B cell (primary cell): ENCODE data around the gene ADAM12. TPM values are rescaled to one million over a fixed set of nuclear protein-coding genes. Genes with fewer than 3 reads are reported as not detected.

Experiments used
- ATAC-seq: fragments of 200-7000 bp; cut with Tn5 transposase; one replicate; pipeline ENCODE4 v1.10.0; 2021; ENCODE audit warnings: low read depth, mild to moderate bottlenecking, moderate number of reproducible peaks, moderate library complexity
- CTCF ChIA-PET: fragments of 350-600 bp; sonication (Branson Sonifier 250); formaldehyde crosslinking; loops from one replicate; lab custom pipeline; 2021; ENCODE audit warnings: antibody characterized with exemption, inconsistent platforms; lab: Charles Lee
- POLR2A ChIA-PET: fragments of 350-600 bp; sonication (Branson Sonifier 250); formaldehyde crosslinking; loops from one replicate; lab custom pipeline; 2021; ENCODE audit warnings: antibody characterized with exemption; lab: Charles Lee
- DNase-seq: peaks from one replicate; pipeline ENCODE4 v3.0.0; 2013
- H2AFZ ChIP-seq: 2 replicates; pipeline ENCODE4 v1.6.1; 2012; ENCODE audit warnings: mild to moderate bottlenecking, low read depth, low read length; ENCODE audit not compliant: insufficient read depth, poor library complexity, severe bottlenecking
- H3K27ac ChIP-seq, 2 donors: 1 replicate in 1 of 2; 2 replicates in 1 of 2; pipeline ENCODE4 v1.5.1; 2012 to 2013; ENCODE audit warnings: low read length in 2 of 2, mild to moderate bottlenecking in 2 of 2, moderate library complexity in 1 of 2
- H3K27me3 ChIP-seq, 4 experiments: fragments of 200-600 bp in 1 of 4; sonication (generic) in 1 of 4; replicated peaks in 1 of 4; 1 replicate in 2 of 4; 2 replicates in 2 of 4; pipeline versions ENCODE4 v1.6.1 to v1.7.0; 2013 to 2016; ENCODE audit warnings: low read length in 3 of 4, mild to moderate bottlenecking in 2 of 4, mixed read lengths in 1 of 4, moderate library complexity in 1 of 4; ENCODE audit not compliant: insufficient read depth in 4 of 4, control insufficient read depth in 3 of 4; ENCODE audit errors: control extremely low read depth in 1 of 4
- H3K36me3 ChIP-seq, 2 experiments: replicated peaks in 1 of 2; 1 replicate in 1 of 2; 2 replicates in 1 of 2; pipeline versions ENCODE4 v1.6.1 to v1.7.1; 2013; ENCODE audit warnings: low read length in 1 of 2; ENCODE audit not compliant: insufficient read depth in 2 of 2, control insufficient read depth in 1 of 2; ENCODE audit errors: control extremely low read depth in 1 of 2, extremely low read depth in 1 of 2
- H3K4me1 ChIP-seq, 2 donors: fragments of 200-600 bp in 1 of 2; sonication (generic) in 1 of 2; 1 replicate in 1 of 2; 2 replicates in 1 of 2; pipeline versions ENCODE4 v1.5.1 to v1.6.1; 2013 to 2017; ENCODE audit warnings: low read length in 2 of 2; ENCODE audit not compliant: control insufficient read depth in 2 of 2, insufficient read depth in 2 of 2
- H3K4me2 ChIP-seq: replicated peaks from 2 replicates; pipeline ENCODE3; 2012; ENCODE audit warnings: mild to moderate bottlenecking, low read depth, low read length; ENCODE audit not compliant: poor library complexity, severe bottlenecking
- H3K4me3 ChIP-seq, 5 experiments: fragments of 200-600 bp in 1 of 5; sonication (generic) in 1 of 5; 1 replicate in 3 of 5; 2 replicates in 2 of 5; pipeline versions ENCODE4 v1.5.1 to v1.7.0; 2011 to 2016; ENCODE audit warnings: low read length in 4 of 5, mild to moderate bottlenecking in 4 of 5, low read depth in 2 of 5, control low read depth in 1 of 5, moderate library complexity in 1 of 5; ENCODE audit not compliant: insufficient read depth in 1 of 5; ENCODE audit errors: control extremely low read depth in 1 of 5, extremely low read depth in 1 of 5
- H3K79me2 ChIP-seq: fragments of 200-600 bp; sonication (generic); one replicate; pipeline ENCODE4 v1.6.0; 2016; ENCODE audit warnings: low read length; ENCODE audit not compliant: control insufficient read depth, insufficient read depth
- H3K9ac ChIP-seq: fragments of 200-600 bp; sonication (generic); 2 replicates; pipeline ENCODE4 v1.6.1; 2017; ENCODE audit warnings: mild to moderate bottlenecking, low read length, moderate library complexity
- H3K9me3 ChIP-seq, 3 donors: one replicate each; pipeline versions ENCODE4 v1.6.1 to v1.7.1; 2013; ENCODE audit warnings: low read length in 2 of 3; ENCODE audit not compliant: control insufficient read depth in 2 of 3, insufficient read depth in 1 of 3; ENCODE audit errors: control extremely low read depth in 1 of 3
- H4K20me1 ChIP-seq: 2 replicates; pipeline ENCODE4 v1.6.0; 2012; ENCODE audit warnings: mild to moderate bottlenecking, low read length; ENCODE audit not compliant: insufficient read depth, control insufficient read depth, poor library complexity, severe bottlenecking
- H3K27ac Mint-ChIP-seq: one replicate; pipeline ENCODE4 v1.8.0; 2021; ENCODE audit warnings: mixed read lengths
- H3K27me3 Mint-ChIP-seq: one replicate; pipeline ENCODE4 v1.8.0; 2021; ENCODE audit warnings: mixed read lengths
- H3K4me1 Mint-ChIP-seq: one replicate; pipeline ENCODE4 v1.8.0; 2021; ENCODE audit warnings: mixed read lengths
- H3K4me3 Mint-ChIP-seq: one replicate; pipeline ENCODE4 v1.8.0; 2021; ENCODE audit warnings: mixed read lengths
- H3K9me3 Mint-ChIP-seq: one replicate; pipeline ENCODE4 v1.8.0; 2022; ENCODE audit warnings: mixed read lengths; ENCODE audit not compliant: insufficient read depth
- EZH2 ChIP-seq: IDR thresholded peaks from 2 replicates; pipeline ENCODE4 v1.6.1; 2012; ENCODE audit warnings: borderline replicate concordance, low read depth, mild to moderate bottlenecking, moderate library complexity, low read length; ENCODE audit not compliant: insufficient read depth, poor library complexity, severe bottlenecking
- WGBS: methylation state at CpG from one replicate; pipeline ENCODE4 v1.1.5; 2013; ENCODE audit warnings: missing lambda C conversion rate; ENCODE audit not compliant: insufficient coverage; 5-methylcytosine and 5-hydroxymethylcytosine counted together
- intact Hi-C: fragments of 100-400 bp; cut with micrococcal nuclease; formaldehyde crosslinking; loops from one replicate; pipeline ENCODE4 v1.10.0; 2022
- polyA plus RNA-seq: library from polyadenylated mRNA; depleted of rRNA; stranded (reverse); fragments of >200 nt; gene quantifications from 2 replicates; pipeline ENCODE4 v1.2.3, GENCODE V29; 2012
- total RNA-seq, 2 donors: library from RNA; stranded (reverse); fragments of 120-200 nt in 1 of 2; gene quantifications; 1 replicate in 1 of 2; 2 replicates in 1 of 2; pipeline versions ENCODE4 v1.2.3 to v1.2.4, GENCODE V29; 2013 to 2022
- TF ChIP-seq, protein P1 (sequence below): fragments of 200-600 bp; IDR thresholded peaks from one replicate; pipeline ENCODE4 v1.8.0; 2022; ENCODE audit warnings: antibody characterized with exemption, mild to moderate bottlenecking

ADAM12 gene
- total and polyA plus RNA-seq, 2 donors (not counting 1 experiment from before 2014, with no cell fraction given) = 0.01 to 0.22 TPM

DNA sequence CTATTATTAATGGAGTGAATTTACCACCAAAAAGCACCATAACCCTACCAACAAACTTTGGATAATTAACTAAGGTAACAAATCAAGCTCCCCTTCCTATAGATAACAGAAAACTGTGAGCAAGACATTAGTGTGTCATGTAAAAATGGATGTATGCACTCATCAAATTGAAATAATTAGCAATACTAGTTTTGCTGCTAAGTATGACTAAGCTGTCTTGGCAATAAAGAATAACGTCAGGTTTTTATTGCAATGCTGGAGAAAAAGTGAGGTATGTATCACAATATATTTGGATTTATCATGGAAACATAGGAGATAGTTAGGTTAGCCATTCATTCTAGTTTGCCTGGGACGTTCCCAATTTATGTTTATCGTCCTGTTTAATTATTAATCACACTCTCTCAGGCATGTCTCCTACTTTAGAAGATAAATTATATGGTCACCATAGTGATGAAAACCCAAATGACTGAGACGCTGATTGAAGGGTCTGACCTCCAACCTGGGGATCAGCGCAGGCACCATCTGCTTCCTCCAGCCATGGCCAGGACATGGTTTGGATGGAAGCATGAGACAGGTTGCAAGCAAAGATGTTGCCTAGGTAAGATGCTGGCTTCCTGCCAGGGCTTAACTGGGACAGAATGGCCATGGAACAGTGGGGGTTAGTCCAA lies 366.3 kb downstream of the ADAM12 start:
- no peak for ATAC-seq
- no peaks in the 10 kb centered on the region for H3K4me1 ChIP-seq
- Mint-ChIP-seq H3K9me3 (peaks cover 2% of the 10 kb centered on the region), H3K27me3 (peaks cover 4% of the 10 kb centered on the region), H3K4me1 (no peaks in the 10 kb centered on the region), H3K4me3 (no peak overlapping the region), H3K27ac (no peak overlapping the region)
- no peak for TF ChIP-seq EZH2
- TF ChIP-seq, protein P1, sequence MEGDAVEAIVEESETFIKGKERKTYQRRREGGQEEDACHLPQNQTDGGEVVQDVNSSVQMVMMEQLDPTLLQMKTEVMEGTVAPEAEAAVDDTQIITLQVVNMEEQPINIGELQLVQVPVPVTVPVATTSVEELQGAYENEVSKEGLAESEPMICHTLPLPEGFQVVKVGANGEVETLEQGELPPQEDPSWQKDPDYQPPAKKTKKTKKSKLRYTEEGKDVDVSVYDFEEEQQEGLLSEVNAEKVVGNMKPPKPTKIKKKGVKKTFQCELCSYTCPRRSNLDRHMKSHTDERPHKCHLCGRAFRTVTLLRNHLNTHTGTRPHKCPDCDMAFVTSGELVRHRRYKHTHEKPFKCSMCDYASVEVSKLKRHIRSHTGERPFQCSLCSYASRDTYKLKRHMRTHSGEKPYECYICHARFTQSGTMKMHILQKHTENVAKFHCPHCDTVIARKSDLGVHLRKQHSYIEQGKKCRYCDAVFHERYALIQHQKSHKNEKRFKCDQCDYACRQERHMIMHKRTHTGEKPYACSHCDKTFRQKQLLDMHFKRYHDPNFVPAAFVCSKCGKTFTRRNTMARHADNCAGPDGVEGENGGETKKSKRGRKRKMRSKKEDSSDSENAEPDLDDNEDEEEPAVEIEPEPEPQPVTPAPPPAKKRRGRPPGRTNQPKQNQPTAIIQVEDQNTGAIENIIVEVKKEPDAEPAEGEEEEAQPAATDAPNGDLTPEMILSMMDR = no peak
- H3K9me3 ChIP-seq = no peaks in the 10 kb centered on the region
- intact Hi-C loops = no loop called here
- CTCF ChIA-PET = no interaction called here
- no peak overlapping the region for H3K27ac ChIP-seq
- H4K20me1 ChIP-seq = no peaks in the 10 kb centered on the region
- DNase-seq = no peak
- no peak overlapping the region for H3K4me3 ChIP-seq
- no peak overlapping the region for H3K4me2 ChIP-seq
- H3K79me2 ChIP-seq = no peaks in the 10 kb centered on the region
- 100% methylated on average over 2 of the region's 5 CpGs for WGBS
- no peaks in the 10 kb centered on the region for H3K27me3 ChIP-seq
- no peaks in the 10 kb centered on the region for H3K36me3 ChIP-seq
- no peak overlapping the region for H2AFZ ChIP-seq
- POLR2A ChIA-PET = no interaction called here
- no peak overlapping the region for H3K9ac ChIP-seq

DNA sequence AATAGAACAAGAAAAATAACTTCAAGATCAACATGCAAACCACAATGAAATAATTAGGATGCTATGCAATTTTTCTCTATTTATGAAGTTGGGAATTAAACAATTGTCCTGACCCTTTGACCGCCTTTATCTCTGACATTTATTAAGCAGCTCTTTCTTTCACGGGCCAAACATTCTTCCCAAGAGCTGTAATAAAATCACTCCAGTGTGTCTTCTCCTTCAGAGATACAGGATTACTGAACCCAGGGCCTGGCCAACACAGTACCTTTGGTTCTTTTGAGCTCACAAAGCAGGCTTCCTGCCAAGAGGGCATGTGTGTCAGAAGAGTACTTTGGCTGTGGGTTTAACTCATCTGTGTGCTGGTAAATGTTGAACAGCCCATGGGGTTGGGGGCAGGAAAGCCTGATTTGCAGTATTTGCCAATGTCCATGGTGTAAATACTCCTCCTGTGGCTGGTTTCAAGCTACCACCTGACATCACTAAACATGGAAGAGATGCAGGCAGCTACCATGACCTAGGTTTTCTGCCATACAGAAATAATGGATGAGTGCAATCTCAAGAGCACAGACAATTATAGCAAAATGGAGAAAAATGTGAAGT lies 370.2 kb downstream of the ADAM12 start:
- H3K4me1 Mint-ChIP-seq = no peaks in the 10 kb centered on the region
- H3K36me3 ChIP-seq = no peaks in the 10 kb centered on the region
- intact Hi-C loops = no loop called here
- peaks cover 4% of the 10 kb centered on the region for H3K27me3 Mint-ChIP-seq
- DNase-seq (no peak), ATAC-seq (no peak)
- no peak overlapping the region for H3K4me3 ChIP-seq
- H3K9me3 Mint-ChIP-seq = no peaks in the 10 kb centered on the region
- H3K9me3 ChIP-seq = no peaks in the 10 kb centered on the region
- CTCF ChIA-PET = interaction anchor here (1.4 kb wide), 1 partner anchor 13 kb away, joined by 3 read pairs; no protein-coding TSS in a partner anchor
- no peak overlapping the region for H3K27ac ChIP-seq
- 100% methylated on average over 1 of the region's 2 CpGs for WGBS
- no peak overlapping the region for H3K4me3 Mint-ChIP-seq
- H3K27me3 ChIP-seq = no peaks in the 10 kb centered on the region
- POLR2A ChIA-PET = no interaction called here
- H3K9ac ChIP-seq = no peak overlapping the region
- no peak overlapping the region for H3K4me2 ChIP-seq
- no peaks in the 10 kb centered on the region for H4K20me1 ChIP-seq
- H2AFZ ChIP-seq = no peak overlapping the region
- no peaks in the 10 kb centered on the region for H3K79me2 ChIP-seq
- H3K4me1 ChIP-seq = no peaks in the 10 kb centered on the region
- TF ChIP-seq, protein P1 = no peak
- no peak for TF ChIP-seq EZH2
- no peak overlapping the region for H3K27ac Mint-ChIP-seq
